HCT116 (cell line): ENCODE results near the gene KRTAP3-3. TPM values are rescaled to one million over a fixed set of nuclear protein-coding genes. Genes with fewer than 3 reads are reported as not detected.

ENCODE experiments used
- ATAC-seq: fragments of 200-7000 bp; cut with Tn5 transposase; 2 replicates; pipeline ENCODE4 v1.9.1; 2020; ENCODE audit warnings: mild to moderate bottlenecking, moderate library complexity
- BruUV-seq: library from RNA; stranded (reverse); fragments of 400-500 nt; replicated peaks from 2 replicates; lab custom pipeline; 2021; lab: Mats Ljungman, UMichigan
- CTCF ChIA-PET: fragments of 300-600 bp; sonication (Branson Sonifier 250); formaldehyde crosslinking; loops from one replicate; lab custom pipeline; 2021; ENCODE audit warnings: antibody characterized with exemption; lab: Charles Lee
- POLR2A ChIA-PET: fragments of 300-600, 350-600 bp; sonication (Branson Sonifier 250); formaldehyde crosslinking; loops from one replicate; lab custom pipeline; 2021; ENCODE audit warnings: antibody characterized with exemption; lab: Charles Lee
- RAD21 ChIA-PET, 2 experiments: fragments of 300-600 bp; sonication (Branson Sonifier 250); formaldehyde crosslinking; loops; one replicate each; lab custom pipeline; 2023; ENCODE audit warnings: low total read pairs in 2 of 2; ENCODE audit not compliant: uncharacterized antibody in 2 of 2, unreplicated experiment in 2 of 2, low non-redundant PET in 1 of 2; lab: Charles Lee
- DNase-seq: peaks from one replicate; pipeline ENCODE4 v3.0.0-alpha.2; 2010; ENCODE audit warnings: low read depth, low spot score
- H2AFZ ChIP-seq: fragments of 200-600 bp; shearing (Covaris generic), sonication (generic); 2 replicates; pipeline ENCODE4 v1.6.1; 2017; ENCODE audit warnings: low read depth, mixed run types, mixed read lengths, antibody characterized with exemption, low read length; ENCODE audit not compliant: poor library complexity, severe bottlenecking
- H3K27ac ChIP-seq: 2 replicates; pipeline ENCODE4 v1.5.1; 2012; ENCODE audit warnings: low read depth, low read length
- H3K27me3 ChIP-seq: fragments of 200-600 bp; sonication (generic); 2 replicates; pipeline ENCODE4 v1.6.1; 2016; ENCODE audit warnings: mixed run types, low read length, mixed read lengths; ENCODE audit not compliant: insufficient read depth
- H3K36me3 ChIP-seq, 2 experiments: fragments of 200-500 bp in 1 of 2; fragments of 200-600 bp in 1 of 2; sonication (Bioruptor generic) in 1 of 2; sonication (generic) in 1 of 2; 2 replicates each; pipeline versions ENCODE4 v1.5.1 to v1.6.1; 2014 to 2016; ENCODE audit warnings: low read length in 2 of 2, inconsistent platforms in 1 of 2, mixed read lengths in 1 of 2, mixed run types in 1 of 2; ENCODE audit not compliant: insufficient read depth in 2 of 2, control insufficient read depth in 1 of 2
- H3K4me1 ChIP-seq, 2 experiments: fragments of 200-600 bp in 1 of 2; sonication (generic) in 1 of 2; 2 replicates each; pipeline versions ENCODE4 v1.5.1 to v1.6.1; 2012 to 2017; ENCODE audit warnings: low read length in 2 of 2, inconsistent platforms in 1 of 2, mild to moderate bottlenecking in 1 of 2, mixed read lengths in 1 of 2, mixed run types in 1 of 2, moderate library complexity in 1 of 2; ENCODE audit not compliant: insufficient read depth in 2 of 2, control insufficient read depth in 1 of 2
- H3K4me2 ChIP-seq: fragments of 200-600 bp; sonication (generic); 2 replicates; pipeline ENCODE4 v1.6.1; 2017; ENCODE audit warnings: mixed run types, low read length, mixed read lengths
- H3K4me3 ChIP-seq, 2 experiments: fragments of 200-600 bp in 1 of 2; sonication (generic) in 1 of 2; replicated peaks in 1 of 2; 2 replicates each; pipeline ENCODE4 v1.5.1; 2011 to 2016; ENCODE audit warnings: low read length in 2 of 2, control low read depth in 1 of 2, low read depth in 1 of 2, mild to moderate bottlenecking in 1 of 2, mixed read lengths in 1 of 2, mixed run types in 1 of 2
- H3K79me2 ChIP-seq: fragments of 200-600 bp; sonication (generic); 2 replicates; pipeline ENCODE4 v1.6.1; 2017; ENCODE audit warnings: mild to moderate bottlenecking, mixed run types, low read length, moderate library complexity, mixed read lengths; ENCODE audit not compliant: insufficient read depth
- H3K9ac ChIP-seq: fragments of 200-600 bp; sonication (generic); 2 replicates; pipeline ENCODE4 v1.6.1; 2016; ENCODE audit warnings: low read length, mixed read lengths
- H3K9me2 ChIP-seq: fragments of 200-600 bp; sonication (generic), shearing (Covaris generic); 2 replicates; pipeline ENCODE4 v1.6.1; 2017; ENCODE audit warnings: mixed run types, mild to moderate bottlenecking, moderate library complexity; ENCODE audit not compliant: insufficient read depth
- H3K9me3 ChIP-seq, 2 experiments: fragments of 200-500 bp in 1 of 2; fragments of 200-600 bp in 1 of 2; sonication (Bioruptor generic) in 1 of 2; sonication (generic) in 1 of 2; 2 replicates each; pipeline ENCODE4 v1.6.1; 2014 to 2017; ENCODE audit warnings: low read length in 2 of 2, mixed read lengths in 2 of 2, inconsistent platforms in 1 of 2, low read depth in 1 of 2, mild to moderate bottlenecking in 1 of 2, mixed run types in 1 of 2, moderate library complexity in 1 of 2; ENCODE audit not compliant: control insufficient read depth in 1 of 2, insufficient read depth in 1 of 2
- H4K20me1 ChIP-seq: fragments of 200-600 bp; sonication (generic), shearing (Covaris generic); 2 replicates; pipeline ENCODE4 v1.6.1; 2017; ENCODE audit warnings: mixed run types, mild to moderate bottlenecking, moderate library complexity; ENCODE audit not compliant: insufficient read depth
- CBX3 ChIP-seq: IDR thresholded peaks from 2 replicates; pipeline ENCODE4 v1.6.1; 2012; ENCODE audit warnings: low read depth
- ELF1 ChIP-seq: IDR thresholded peaks from 2 replicates; pipeline ENCODE4 v1.6.1; 2012; ENCODE audit warnings: low read depth, borderline replicate concordance
- EZH2phosphoT487 ChIP-seq: fragments of 200-600 bp; IDR thresholded peaks from 2 replicates; pipeline ENCODE4 v1.6.1; 2018; ENCODE audit warnings: antibody characterized with exemption, borderline replicate concordance
- FOSL1 ChIP-seq: IDR thresholded peaks from 2 replicates; pipeline ENCODE4 v1.6.1; 2012; ENCODE audit warnings: low read depth
- JUND ChIP-seq: IDR thresholded peaks from 2 replicates; pipeline ENCODE4 v1.6.1; 2012
- POLR2AphosphoS5 ChIP-seq: IDR thresholded peaks from 2 replicates; pipeline ENCODE4 v1.6.1; 2011; ENCODE audit warnings: mild to moderate bottlenecking, low read depth, low read length, moderate library complexity
- SIN3A ChIP-seq: IDR thresholded peaks from 2 replicates; pipeline ENCODE4 v1.6.1; 2012; ENCODE audit warnings: low read depth
- ZFX ChIP-seq: fragments of 450-650 bp; IDR thresholded peaks from 2 replicates; pipeline ENCODE4 v1.6.1; 2017
- ZNF274 ChIP-seq: fragments of 200-500 bp; sonication (Bioruptor generic); IDR thresholded peaks from 2 replicates; pipeline ENCODE4 v1.6.1; 2014; ENCODE audit warnings: mild to moderate bottlenecking, low read depth, low read length, inconsistent platforms
- intact Hi-C: fragments of 100-400 bp; cut with micrococcal nuclease; formaldehyde crosslinking; loops from 2 replicates; pipeline ENCODE4 v1.10.0; 2022
- total RNA-seq: library from RNA; stranded (reverse); gene quantifications from one replicate; pipeline ENCODE4 v1.2.1, GENCODE V29; 2021; ENCODE audit not compliant: unreplicated experiment
- TF ChIP-seq, protein P1 (sequence below): IDR thresholded peaks from 2 replicates; pipeline ENCODE4 v1.6.1; 2012; ENCODE audit warnings: low read depth
- TF ChIP-seq, protein P2 (sequence below): IDR thresholded peaks from 2 replicates; pipeline ENCODE4 v1.6.1; 2012
- TF ChIP-seq, protein P3 (sequence below): IDR thresholded peaks from 2 replicates; pipeline ENCODE4 v1.6.1; 2011; ENCODE audit warnings: mild to moderate bottlenecking, low read length, moderate library complexity; ENCODE audit not compliant: insufficient replicate concordance; ENCODE audit errors: extremely low read depth
- TF ChIP-seq, protein P4 (sequence below), 3 experiments: fragments of 200-600 bp in 1 of 3; sonication (generic) in 1 of 3; IDR thresholded peaks in 2 of 3; conservative IDR thresholded peaks in 1 of 3; 2 replicates each; pipeline ENCODE4 v1.5.1; 2012 to 2017; ENCODE audit warnings: low read depth in 2 of 3, low read length in 2 of 3, antibody characterized with exemption in 1 of 3, borderline replicate concordance in 1 of 3, control low read depth in 1 of 3, mild to moderate bottlenecking in 1 of 3, mixed read lengths in 1 of 3, mixed run types in 1 of 3, moderate library complexity in 1 of 3; ENCODE audit not compliant: insufficient read depth in 1 of 3

KRTAP3-3 gene
- total RNA-seq, 1 experiment from 2014 or later = not detected

DNA sequence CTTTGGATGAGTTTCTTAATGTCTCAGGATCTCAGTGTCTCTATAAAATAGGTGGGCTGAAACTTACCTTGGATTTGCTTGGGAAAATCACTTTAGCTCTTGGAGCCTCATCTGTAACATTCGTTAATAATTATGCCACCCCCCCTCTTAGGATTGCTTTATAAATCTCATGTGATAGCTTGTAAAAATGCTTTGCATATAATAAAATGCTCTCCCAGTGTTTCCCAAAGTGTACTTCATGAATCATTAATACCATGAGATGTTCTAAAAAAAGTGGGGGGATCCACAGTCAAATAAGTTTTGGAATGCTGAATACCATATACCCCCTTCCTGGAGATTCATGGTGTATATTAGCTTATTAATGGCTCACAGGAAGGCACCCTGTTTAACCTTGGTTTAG, 32.4 kb downstream of the KRTAP3-3 start:
- H3K9me2 ChIP-seq = no peaks in the 10 kb centered on the region
- H3K79me2 ChIP-seq = no peaks in the 10 kb centered on the region
- no peak overlapping the region for H2AFZ ChIP-seq
- H3K27me3 ChIP-seq = no peaks in the 10 kb centered on the region
- ChIA-PET RAD21 (no interaction called here), POLR2A (no interaction called here), CTCF (no interaction called here)
- H3K9ac ChIP-seq = no peak overlapping the region
- H4K20me1 ChIP-seq = no peaks in the 10 kb centered on the region
- TF ChIP-seq ZNF274 = no peak
- TF ChIP-seq EZH2phosphoT487 = no peak
- DNase-seq = no peak
- intact Hi-C loops = no loop called here
- H3K4me2 ChIP-seq = no peak overlapping the region
- H3K4me3 ChIP-seq = no peak overlapping the region
- BruUV-seq = no TSS peak
- no peak for ATAC-seq
- H3K9me3 ChIP-seq = peaks cover 0 to 25% of the 10 kb centered on the region in 2 experiments; a peak in 1 of 4 replicates
- no peak overlapping the region for H3K27ac ChIP-seq
- H3K4me1 ChIP-seq = peaks cover 37 to 39% of the 10 kb centered on the region in 2 experiments
- H3K36me3 ChIP-seq = peaks cover 0 to 38% of the 10 kb centered on the region in 2 experiments; a peak in 2 of 4 replicates

DNA sequence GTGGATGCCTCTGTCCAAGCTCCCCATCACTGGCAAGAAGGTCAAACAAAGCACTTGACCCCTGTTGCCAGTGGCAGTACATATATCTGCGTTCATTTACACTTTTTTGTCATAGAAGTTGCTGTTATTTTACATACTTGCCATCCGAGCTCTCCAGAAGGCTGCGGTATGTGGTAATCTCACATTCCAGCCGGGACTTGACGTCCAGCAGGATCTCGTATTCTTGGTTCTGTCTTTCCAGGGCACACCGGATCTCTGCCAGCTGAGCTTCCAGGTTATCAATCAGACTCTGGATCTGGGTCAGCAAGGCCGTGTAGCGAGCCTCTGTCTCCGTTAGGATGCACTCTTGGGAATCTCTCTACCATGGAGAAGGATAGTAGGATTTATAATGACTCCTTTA, 33.8 kb downstream of the KRTAP3-3 start:
- Histone ChIP-seq H3K9ac (no peak overlapping the region), H3K27ac (peak overlapping the region; percentile 99), H3K36me3 (peaks cover 0 to 38% of the 10 kb centered on the region in 2 experiments; a peak in 2 of 4 replicates), H3K9me2 (no peaks in the 10 kb centered on the region), H2AFZ (no peak overlapping the region), H3K9me3 (peaks cover 0 to 25% of the 10 kb centered on the region in 2 experiments; a peak in 1 of 4 replicates), H3K4me3 (no peak overlapping the region), H3K4me2 (no peak overlapping the region), H3K79me2 (no peaks in the 10 kb centered on the region), H4K20me1 (no peaks in the 10 kb centered on the region), H3K4me1 (peaks cover 52 to 53% of the 10 kb centered on the region in 2 experiments), H3K27me3 (no peaks in the 10 kb centered on the region)
- no peak for DNase-seq
- no peak for ATAC-seq
- POLR2A ChIA-PET = no interaction called here
- RAD21 ChIA-PET = no interaction called here
- CTCF ChIA-PET = no interaction called here
- no TSS peak for BruUV-seq
- intact Hi-C loops = no loop called here
- TF ChIP-seq ZFX (no peak), ELF1 (no peak), SIN3A (no peak), CBX3 (no peak), FOSL1 (no peak), POLR2AphosphoS5 (no peak), JUND (no peak)
- TF ChIP-seq, protein P1, sequence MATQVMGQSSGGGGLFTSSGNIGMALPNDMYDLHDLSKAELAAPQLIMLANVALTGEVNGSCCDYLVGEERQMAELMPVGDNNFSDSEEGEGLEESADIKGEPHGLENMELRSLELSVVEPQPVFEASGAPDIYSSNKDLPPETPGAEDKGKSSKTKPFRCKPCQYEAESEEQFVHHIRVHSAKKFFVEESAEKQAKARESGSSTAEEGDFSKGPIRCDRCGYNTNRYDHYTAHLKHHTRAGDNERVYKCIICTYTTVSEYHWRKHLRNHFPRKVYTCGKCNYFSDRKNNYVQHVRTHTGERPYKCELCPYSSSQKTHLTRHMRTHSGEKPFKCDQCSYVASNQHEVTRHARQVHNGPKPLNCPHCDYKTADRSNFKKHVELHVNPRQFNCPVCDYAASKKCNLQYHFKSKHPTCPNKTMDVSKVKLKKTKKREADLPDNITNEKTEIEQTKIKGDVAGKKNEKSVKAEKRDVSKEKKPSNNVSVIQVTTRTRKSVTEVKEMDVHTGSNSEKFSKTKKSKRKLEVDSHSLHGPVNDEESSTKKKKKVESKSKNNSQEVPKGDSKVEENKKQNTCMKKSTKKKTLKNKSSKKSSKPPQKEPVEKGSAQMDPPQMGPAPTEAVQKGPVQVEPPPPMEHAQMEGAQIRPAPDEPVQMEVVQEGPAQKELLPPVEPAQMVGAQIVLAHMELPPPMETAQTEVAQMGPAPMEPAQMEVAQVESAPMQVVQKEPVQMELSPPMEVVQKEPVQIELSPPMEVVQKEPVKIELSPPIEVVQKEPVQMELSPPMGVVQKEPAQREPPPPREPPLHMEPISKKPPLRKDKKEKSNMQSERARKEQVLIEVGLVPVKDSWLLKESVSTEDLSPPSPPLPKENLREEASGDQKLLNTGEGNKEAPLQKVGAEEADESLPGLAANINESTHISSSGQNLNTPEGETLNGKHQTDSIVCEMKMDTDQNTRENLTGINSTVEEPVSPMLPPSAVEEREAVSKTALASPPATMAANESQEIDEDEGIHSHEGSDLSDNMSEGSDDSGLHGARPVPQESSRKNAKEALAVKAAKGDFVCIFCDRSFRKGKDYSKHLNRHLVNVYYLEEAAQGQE = no peak
- TF ChIP-seq, protein P2, sequence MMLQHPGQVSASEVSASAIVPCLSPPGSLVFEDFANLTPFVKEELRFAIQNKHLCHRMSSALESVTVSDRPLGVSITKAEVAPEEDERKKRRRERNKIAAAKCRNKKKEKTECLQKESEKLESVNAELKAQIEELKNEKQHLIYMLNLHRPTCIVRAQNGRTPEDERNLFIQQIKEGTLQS = no peak
- TF ChIP-seq, protein P3, sequence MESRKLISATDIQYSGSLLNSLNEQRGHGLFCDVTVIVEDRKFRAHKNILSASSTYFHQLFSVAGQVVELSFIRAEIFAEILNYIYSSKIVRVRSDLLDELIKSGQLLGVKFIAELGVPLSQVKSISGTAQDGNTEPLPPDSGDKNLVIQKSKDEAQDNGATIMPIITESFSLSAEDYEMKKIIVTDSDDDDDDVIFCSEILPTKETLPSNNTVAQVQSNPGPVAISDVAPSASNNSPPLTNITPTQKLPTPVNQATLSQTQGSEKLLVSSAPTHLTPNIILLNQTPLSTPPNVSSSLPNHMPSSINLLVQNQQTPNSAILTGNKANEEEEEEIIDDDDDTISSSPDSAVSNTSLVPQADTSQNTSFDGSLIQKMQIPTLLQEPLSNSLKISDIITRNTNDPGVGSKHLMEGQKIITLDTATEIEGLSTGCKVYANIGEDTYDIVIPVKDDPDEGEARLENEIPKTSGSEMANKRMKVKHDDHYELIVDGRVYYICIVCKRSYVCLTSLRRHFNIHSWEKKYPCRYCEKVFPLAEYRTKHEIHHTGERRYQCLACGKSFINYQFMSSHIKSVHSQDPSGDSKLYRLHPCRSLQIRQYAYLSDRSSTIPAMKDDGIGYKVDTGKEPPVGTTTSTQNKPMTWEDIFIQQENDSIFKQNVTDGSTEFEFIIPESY = no peak
- TF ChIP-seq, protein P4, sequence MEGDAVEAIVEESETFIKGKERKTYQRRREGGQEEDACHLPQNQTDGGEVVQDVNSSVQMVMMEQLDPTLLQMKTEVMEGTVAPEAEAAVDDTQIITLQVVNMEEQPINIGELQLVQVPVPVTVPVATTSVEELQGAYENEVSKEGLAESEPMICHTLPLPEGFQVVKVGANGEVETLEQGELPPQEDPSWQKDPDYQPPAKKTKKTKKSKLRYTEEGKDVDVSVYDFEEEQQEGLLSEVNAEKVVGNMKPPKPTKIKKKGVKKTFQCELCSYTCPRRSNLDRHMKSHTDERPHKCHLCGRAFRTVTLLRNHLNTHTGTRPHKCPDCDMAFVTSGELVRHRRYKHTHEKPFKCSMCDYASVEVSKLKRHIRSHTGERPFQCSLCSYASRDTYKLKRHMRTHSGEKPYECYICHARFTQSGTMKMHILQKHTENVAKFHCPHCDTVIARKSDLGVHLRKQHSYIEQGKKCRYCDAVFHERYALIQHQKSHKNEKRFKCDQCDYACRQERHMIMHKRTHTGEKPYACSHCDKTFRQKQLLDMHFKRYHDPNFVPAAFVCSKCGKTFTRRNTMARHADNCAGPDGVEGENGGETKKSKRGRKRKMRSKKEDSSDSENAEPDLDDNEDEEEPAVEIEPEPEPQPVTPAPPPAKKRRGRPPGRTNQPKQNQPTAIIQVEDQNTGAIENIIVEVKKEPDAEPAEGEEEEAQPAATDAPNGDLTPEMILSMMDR (IDR thresholded peaks at IDR 0.05 in 2 of 3, conservative IDR thresholded peaks at IDR 0.05 in 1 of 3; ENCODE audit: borderline replicate concordance in 1 of 3, insufficient read depth in 1 of 3, low read depth in 2 of 3, low read length in 2 of 3) = no peak
